OCI-M2 (cell line): ENCODE measurements around the gene TUBGCP3.
"Not testable (repeated sequence)": the region's sequence is repeated elsewhere in the genome, so short reads cannot be mapped to it uniquely, and the experiment has no call there.

ENCODE experiments used
- DNase-seq: peaks from one replicate; lab custom pipeline; 2025; ENCODE audit not compliant: unreplicated experiment; lab: John Stamatoyannopoulos, UW

Gene TUBGCP3

GRCh38 chr13:112531263-112531794 lies 56.6 kb downstream of the TUBGCP3 start:
- no peak for DNase-seq

GRCh38 chr13:112530861-112531260 lies 57.1 kb downstream of the TUBGCP3 start:
- no peak for DNase-seq

DNA sequence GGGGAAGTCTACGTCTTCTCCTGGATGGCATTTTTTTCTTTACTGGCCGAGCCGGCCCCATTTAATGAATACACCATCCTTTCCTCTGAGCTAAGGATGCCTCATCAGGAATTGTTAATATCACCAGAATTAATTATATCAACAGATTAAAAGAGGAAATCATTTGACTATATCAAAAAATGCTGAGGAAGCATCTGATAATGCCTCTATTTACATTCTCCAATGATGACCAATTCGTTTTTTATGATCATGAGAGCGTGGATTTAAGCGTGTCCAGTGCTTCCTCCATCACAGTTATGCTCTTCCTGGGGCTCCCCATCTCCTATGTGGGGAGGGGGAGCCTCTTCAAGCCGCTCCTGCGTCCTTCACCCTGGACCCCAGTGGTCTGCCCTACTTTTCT lies 58.7 kb downstream of the TUBGCP3 start:
- DNase-seq: no peak

DNA sequence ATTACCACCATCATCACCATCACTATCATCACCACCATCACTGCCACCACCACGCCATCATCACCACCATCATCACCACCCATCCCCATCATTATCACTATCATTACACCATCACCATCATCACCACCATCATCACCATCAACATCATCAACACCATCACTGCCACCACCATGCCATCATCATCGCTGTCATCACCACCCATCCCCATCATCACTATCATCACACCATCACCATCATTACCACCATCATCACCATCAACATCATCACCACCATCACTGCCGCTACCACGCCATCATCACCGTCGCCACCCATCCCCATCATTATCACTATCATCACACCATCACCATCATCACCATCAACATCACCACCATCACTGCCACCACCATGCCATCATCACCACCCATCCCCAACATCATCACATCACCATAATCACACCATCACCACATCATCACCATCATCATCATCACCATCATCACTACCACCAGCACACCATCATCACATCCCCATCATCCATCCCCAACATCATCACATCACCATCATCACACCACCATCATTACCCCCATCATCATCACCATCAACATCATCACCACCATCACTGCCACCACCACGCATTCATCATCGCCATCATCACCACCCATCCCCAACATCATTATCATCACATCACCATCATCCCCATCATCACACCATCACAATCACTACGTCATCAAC lies 61.7 kb downstream of the TUBGCP3 start:
- no peak for DNase-seq

DNA sequence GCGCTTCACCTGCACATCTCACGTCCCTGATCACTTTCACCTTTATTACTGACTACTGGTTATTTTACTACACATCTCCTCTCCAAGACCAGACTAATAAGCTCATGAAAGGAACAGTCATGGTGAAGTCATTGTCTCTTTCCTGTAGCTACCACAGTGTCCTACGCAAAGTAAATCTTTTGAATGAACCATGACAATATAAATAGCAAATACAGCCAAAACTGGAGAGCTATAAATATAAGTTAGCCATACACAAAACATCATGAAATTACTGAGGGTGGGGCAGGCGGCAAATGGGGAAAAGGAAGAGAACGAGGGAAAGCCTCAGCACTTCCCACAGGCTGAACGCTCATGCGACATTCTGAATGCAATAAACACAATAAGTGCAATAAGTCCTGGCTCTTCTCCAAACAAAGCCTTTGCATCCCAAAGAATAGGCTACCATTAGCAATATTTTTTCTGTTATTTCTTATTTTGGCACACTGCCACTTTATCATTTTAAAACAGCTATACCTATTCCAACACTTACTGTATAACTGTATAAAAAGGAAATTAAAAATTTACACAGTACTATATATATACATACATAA lies 62.5 kb downstream of the TUBGCP3 start:
- DNase-seq: no peak

DNA sequence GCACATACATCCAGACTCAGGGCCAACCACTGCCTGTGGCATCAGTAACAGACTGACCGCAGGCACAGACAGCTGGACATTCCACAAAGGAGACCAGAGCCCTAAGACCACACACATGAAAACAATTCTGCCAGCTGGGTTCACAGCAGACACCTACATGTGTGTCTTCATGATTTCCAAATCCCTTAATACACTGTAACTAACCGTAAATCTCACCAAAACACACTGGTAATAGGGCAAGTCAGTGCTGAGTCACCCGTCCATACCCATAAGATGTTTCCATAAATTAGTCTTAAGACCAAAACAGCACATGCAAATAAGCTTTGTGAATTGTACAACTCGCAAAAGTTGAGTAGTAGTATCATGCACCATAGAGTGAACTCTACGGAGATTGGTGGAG lies 65.4 kb downstream of the TUBGCP3 start:
- DNase-seq: no peak

- DNase-seq: no peak
These were observed 66.8 kb downstream of the TUBGCP3 start for GRCh38 chr13:112521073-112521685.

DNA sequence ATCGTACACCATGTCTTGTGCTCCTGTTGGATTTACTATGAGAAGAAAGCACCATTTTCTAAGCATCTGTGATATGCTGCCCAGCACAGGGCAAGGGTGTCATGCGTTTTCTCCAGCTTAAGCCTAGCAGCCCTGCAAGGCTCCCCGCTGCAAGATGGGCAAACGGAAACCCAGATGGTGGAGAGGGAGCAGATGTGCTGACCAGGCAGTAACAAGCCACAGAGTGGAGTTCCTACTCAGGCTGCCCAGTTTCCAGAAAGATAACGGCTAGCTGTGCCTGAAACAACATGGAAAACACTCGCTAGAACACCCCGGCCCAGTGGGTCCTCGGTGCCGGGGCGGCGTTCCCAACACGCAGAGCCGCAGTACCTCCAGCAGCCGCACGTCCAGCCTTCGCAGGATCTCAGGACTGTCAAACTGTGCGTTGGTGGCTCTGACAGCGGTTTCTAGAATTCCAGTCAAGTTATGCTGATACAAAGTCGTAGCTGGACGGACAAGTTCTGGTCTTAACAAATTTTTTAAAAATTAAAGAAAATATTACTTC lies 68.4 kb downstream of the TUBGCP3 start:
- no peak for DNase-seq

DNA sequence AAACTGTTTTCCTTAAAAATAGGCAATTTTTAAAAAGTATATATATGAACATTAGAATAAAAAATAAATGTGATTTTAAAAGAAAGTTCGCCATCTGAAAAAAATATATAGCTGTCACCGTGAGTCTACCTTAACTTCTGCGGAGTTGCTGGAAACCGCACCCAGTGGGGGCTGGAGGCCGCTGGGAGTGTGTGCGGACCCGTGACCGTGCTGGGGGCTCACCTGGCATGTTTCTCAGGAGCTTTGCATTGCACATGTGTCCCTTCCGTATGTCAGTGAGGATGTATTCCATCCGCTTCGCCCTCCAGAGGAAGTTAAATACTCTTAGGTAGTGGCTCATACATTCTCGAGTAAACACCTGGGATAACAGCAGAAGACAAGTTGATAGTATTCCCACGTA lies 71.7 kb downstream of the TUBGCP3 start:
- no peak for DNase-seq

- no peak for DNase-seq
These were observed 74.2 kb downstream of the TUBGCP3 start for GRCh38 chr13:112513761-112514160.

GRCh38 chr13:112510987-112511685 lies 76.8 kb downstream of the TUBGCP3 start:
- DNase-seq: no peak

DNA sequence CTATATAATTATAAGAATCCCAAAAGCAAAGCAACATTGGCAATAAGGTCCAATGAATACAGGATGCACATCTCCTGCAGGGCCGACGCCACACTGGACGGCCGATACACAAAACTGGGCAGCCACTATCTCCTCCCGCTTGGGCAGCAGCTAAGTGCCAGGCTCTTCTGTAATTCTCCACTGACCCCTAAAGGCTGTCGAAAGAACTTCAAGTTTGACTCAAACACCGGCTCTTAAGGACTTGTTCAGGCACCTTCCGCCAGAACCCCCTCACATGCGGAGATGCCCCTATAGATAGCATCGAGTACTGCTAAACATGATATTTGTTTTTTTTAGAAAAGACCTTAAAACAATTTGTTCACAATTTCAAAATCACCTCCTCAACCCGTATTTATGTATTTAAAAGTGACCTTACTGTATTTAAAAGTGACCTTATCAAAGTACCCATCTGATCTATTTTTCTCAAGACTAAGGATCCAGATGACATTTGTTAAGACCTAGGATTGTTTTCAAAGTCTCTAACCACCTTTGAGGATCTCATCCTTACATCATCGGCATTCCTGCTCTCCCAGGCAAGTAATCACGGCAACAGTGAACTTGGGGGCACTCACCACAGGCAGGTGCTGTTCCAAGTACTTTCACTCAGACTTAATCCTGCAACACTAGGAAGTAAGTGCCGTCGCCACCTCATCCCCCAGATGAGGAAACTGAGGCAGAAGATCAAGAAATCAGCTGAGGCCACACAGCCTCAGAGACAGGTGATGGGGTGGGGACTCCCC lies 77.8 kb downstream of the TUBGCP3 start:
- DNase-seq: no peak

DNA sequence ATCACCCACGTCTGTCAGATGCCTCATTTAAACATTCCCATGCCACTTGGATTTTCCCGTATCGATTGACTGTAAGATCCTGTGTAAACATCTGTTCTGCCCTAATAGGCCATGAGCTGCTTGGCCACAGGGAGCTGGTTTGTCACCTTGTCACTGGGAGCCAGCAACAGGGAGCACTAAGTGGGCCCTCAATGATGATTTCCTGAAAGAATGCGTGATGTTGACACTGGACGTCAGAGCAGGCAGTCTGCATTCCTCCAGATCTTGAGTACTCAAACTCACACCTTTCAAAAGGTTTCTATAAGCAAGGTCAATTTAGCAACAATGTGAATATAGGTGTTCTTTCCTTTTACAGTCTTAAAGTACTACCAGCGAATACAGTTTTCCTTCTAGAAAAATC lies 78.8 kb downstream of the TUBGCP3 start:
- no peak for DNase-seq

- DNase-seq: no peak
These were observed 81.9 kb downstream of the TUBGCP3 start for GRCh38 chr13:112506046-112506445.

GRCh38 chr13:112496166-112496565 lies 91.8 kb downstream of the TUBGCP3 start:
- no peak for DNase-seq

DNA sequence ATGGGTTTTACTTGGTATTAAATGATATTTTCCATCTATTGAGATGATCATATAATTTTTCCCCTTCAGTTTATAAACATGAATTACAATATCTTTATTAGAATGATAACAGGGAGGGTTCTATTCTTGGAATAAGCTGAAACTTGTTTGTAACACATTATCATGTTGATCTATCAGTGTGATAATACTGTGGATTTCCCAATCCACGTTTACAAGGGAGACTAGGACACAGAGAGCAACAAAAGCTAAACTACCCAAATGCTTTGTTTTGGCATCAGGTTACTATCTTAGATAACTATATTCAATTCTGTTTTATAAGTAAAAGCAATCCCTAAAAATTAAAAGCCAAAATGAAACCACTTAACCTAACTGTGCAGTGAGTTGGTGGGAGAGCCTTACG lies 92.5 kb downstream of the TUBGCP3 start:
- DNase-seq: no peak

GRCh38 chr13:112489199-112489598 lies 98.8 kb downstream of the TUBGCP3 start:
- no peak for DNase-seq

- DNase-seq: not testable (repeated sequence)
These were observed 99.5 kb downstream of the TUBGCP3 start for GRCh38 chr13:112488343-112489050.

DNA sequence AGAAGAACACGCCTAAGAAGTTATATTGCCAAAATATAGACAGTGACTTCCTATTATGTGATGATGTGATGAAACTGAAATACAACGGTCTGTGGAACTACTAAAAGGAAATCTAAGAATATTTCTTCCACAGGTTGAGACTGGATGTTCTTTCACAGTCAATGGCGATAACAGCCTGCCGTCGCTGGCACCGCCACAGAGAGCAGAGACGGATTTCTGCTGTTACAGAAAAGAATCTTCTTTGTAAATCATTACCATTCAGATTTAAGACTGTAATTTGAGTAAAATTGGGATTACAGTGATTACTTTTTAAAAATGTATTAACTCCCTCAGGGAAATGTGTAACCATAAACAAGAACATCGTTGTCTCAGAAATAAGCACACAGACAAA lies 100.8 kb downstream of the TUBGCP3 start:
- no peak for DNase-seq
